ENCODE data around the gene DSEL. TPM values are rescaled to one million over a fixed set of nuclear protein-coding genes. Genes with fewer than 3 reads are reported as not detected.

DSEL gene
- total RNA-seq, 1 experiment from 2014 or later: 6.8 TPM

GRCh38 chr18:67550872-67551520, 34.5 kb upstream of the DSEL start:
- no peak for ATAC-seq
- no TSS peak for BruUV-seq (replicated peaks)
- no peak overlapping the region for H3K4me3 ChIP-seq (ENCODE audit: low read depth in 2 of 2, low read length in 2 of 2)
- TF ChIP-seq REST (IDR thresholded peaks at IDR 0.05; ENCODE audit: insufficient read depth in 1 of 2, low read depth in 2 of 2, low read length in 1 of 2) (no peak), SIN3A (IDR thresholded peaks at IDR 0.05; ENCODE audit: borderline replicate concordance, insufficient read depth, low read depth, low read length) (no peak), TCF7L2 (IDR thresholded peaks at IDR 0.05; ENCODE audit: low read depth, low read length) (no peak), POLR2AphosphoS5 (IDR thresholded peaks at IDR 0.05; ENCODE audit: low read depth, low read length) (no peak)
- TF ChIP-seq, protein P1, sequence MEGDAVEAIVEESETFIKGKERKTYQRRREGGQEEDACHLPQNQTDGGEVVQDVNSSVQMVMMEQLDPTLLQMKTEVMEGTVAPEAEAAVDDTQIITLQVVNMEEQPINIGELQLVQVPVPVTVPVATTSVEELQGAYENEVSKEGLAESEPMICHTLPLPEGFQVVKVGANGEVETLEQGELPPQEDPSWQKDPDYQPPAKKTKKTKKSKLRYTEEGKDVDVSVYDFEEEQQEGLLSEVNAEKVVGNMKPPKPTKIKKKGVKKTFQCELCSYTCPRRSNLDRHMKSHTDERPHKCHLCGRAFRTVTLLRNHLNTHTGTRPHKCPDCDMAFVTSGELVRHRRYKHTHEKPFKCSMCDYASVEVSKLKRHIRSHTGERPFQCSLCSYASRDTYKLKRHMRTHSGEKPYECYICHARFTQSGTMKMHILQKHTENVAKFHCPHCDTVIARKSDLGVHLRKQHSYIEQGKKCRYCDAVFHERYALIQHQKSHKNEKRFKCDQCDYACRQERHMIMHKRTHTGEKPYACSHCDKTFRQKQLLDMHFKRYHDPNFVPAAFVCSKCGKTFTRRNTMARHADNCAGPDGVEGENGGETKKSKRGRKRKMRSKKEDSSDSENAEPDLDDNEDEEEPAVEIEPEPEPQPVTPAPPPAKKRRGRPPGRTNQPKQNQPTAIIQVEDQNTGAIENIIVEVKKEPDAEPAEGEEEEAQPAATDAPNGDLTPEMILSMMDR (IDR thresholded peaks at IDR 0.05): no peak
- H3K36me3 ChIP-seq (ENCODE audit: control insufficient read depth, insufficient read depth, low read length): no peaks in the 10 kb centered on the region
- no peak for DNase-seq (ENCODE audit: low read depth, low spot score)
- no peaks in the 10 kb centered on the region for H3K4me1 ChIP-seq (ENCODE audit: control insufficient read depth, insufficient read depth, low read length)
- no peaks in the 10 kb centered on the region for H3K9me3 ChIP-seq (ENCODE audit: control insufficient read depth, insufficient read depth, low read depth, low read length)
- in situ Hi-C loops (cut with HindIII; ENCODE audit: low pct_unique_long_range_greater_than_20kb, low sequenced_read_pairs): no loop called here
- no peaks in the 10 kb centered on the region for H3K27me3 ChIP-seq (ENCODE audit: control insufficient read depth, insufficient read depth, low read length)
- intact Hi-C loops (cut with micrococcal nuclease; ENCODE audit: unreplicated experiment): no loop called here
- ChIA-PET POLR2A (no interaction called here), CTCF (no interaction called here)
- no peak overlapping the region for H3K27ac ChIP-seq (ENCODE audit: low read length)

DNA sequence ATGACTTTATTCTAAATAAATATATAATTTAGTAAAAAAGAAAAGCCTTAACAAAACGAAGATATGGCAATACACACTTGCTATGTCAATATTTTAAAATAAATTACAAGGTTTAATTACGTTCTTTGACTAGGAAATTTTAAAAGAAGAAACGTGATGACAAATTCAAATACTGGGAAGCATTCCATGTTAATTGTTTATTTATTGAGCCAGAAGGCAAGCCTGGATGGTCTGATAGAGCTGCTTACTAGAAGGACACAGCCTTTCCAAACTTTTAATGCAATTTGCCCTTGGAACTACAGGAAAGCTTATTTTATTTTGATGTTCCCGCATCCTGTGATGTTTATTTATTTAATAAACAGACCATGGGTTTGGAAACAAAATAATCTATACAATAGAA, 33.4 kb upstream of the DSEL start:
- intact Hi-C loops (cut with micrococcal nuclease; ENCODE audit: unreplicated experiment) (no loop called here), in situ Hi-C loops (cut with HindIII; ENCODE audit: low pct_unique_long_range_greater_than_20kb, low sequenced_read_pairs) (no loop called here)
- ATAC-seq: no peak
- TF ChIP-seq SIN3A (IDR thresholded peaks at IDR 0.05; ENCODE audit: borderline replicate concordance, insufficient read depth, low read depth, low read length) (no peak), TCF7L2 (IDR thresholded peaks at IDR 0.05; ENCODE audit: low read depth, low read length) (no peak), REST (IDR thresholded peaks at IDR 0.05; ENCODE audit: insufficient read depth in 1 of 2, low read depth in 2 of 2, low read length in 1 of 2) (no peak), POLR2AphosphoS5 (IDR thresholded peaks at IDR 0.05; ENCODE audit: low read depth, low read length) (no peak)
- TF ChIP-seq, protein P1 (IDR thresholded peaks at IDR 0.05): no peak
- ChIA-PET CTCF (no interaction called here), POLR2A (no interaction called here)
- DNase-seq (ENCODE audit: low read depth, low spot score): no peak
- no TSS peak for BruUV-seq (replicated peaks)
- H3K27ac ChIP-seq (ENCODE audit: low read length): no peak overlapping the region
- no peaks in the 10 kb centered on the region for H3K9me3 ChIP-seq (ENCODE audit: control insufficient read depth, insufficient read depth, low read depth, low read length)
- H3K27me3 ChIP-seq (ENCODE audit: control insufficient read depth, insufficient read depth, low read length): no peaks in the 10 kb centered on the region
- H3K36me3 ChIP-seq (ENCODE audit: control insufficient read depth, insufficient read depth, low read length): no peaks in the 10 kb centered on the region
- no peaks in the 10 kb centered on the region for H3K4me1 ChIP-seq (ENCODE audit: control insufficient read depth, insufficient read depth, low read length)
- no peak overlapping the region for H3K4me3 ChIP-seq (ENCODE audit: low read depth in 2 of 2, low read length in 2 of 2)

Data from Panc1 (cell line).